Kidney (tissue), 14 donors: Measurements from ENCODE around the gene STX11. TPM values are rescaled to one million over a fixed set of nuclear protein-coding genes. Genes with fewer than 3 reads are reported as not detected.

Experiments used
- DNase-seq, 5 donors: peaks; one replicate each; pipeline ENCODE4 v3.0.0-alpha.2; 2013 to 2020
- FAIRE-seq: peaks from 2 replicates; lab custom pipeline; 2012; peaks lifted over from hg19 to GRCh38; lab: Jason Lieb, UNC
- H3K27ac ChIP-seq, 2 donors: one replicate each; pipeline ENCODE4 v1.7.0; 2013; ENCODE audit warnings: low read depth in 2 of 2, low read length in 2 of 2, inconsistent platforms in 1 of 2
- H3K27me3 ChIP-seq: one replicate; pipeline ENCODE4 v1.7.1; 2013; ENCODE audit warnings: low read length, inconsistent platforms; ENCODE audit not compliant: control insufficient read depth, insufficient read depth
- H3K36me3 ChIP-seq, 3 donors: one replicate each; pipeline versions ENCODE4 v1.7.0 to v1.7.1; 2013; ENCODE audit warnings: low read length in 3 of 3, control low read depth in 1 of 3, inconsistent platforms in 1 of 3; ENCODE audit not compliant: insufficient read depth in 3 of 3, control insufficient read depth in 2 of 3
- H3K4me1 ChIP-seq, 3 donors: one replicate each; pipeline versions ENCODE4 v1.7.0 to v1.7.1; 2013; ENCODE audit warnings: low read length in 3 of 3, inconsistent platforms in 1 of 3, low read depth in 1 of 3; ENCODE audit not compliant: control insufficient read depth in 2 of 3, insufficient read depth in 2 of 3
- H3K4me3 ChIP-seq, 3 donors: one replicate each; pipeline versions ENCODE4 v1.7.0 to v1.8.1; 2013; ENCODE audit warnings: low read length in 3 of 3, control low read depth in 1 of 3, inconsistent platforms in 1 of 3
- H3K9ac ChIP-seq, 3 donors: one replicate each; pipeline versions ENCODE4 v1.7.0 to v1.7.1; 2013; ENCODE audit warnings: low read length in 3 of 3, control low read depth in 1 of 3, inconsistent platforms in 1 of 3
- H3K9me3 ChIP-seq, 3 donors: one replicate each; pipeline versions ENCODE4 v1.7.0 to v1.7.1; 2013; ENCODE audit warnings: low read length in 3 of 3, control low read depth in 1 of 3, inconsistent platforms in 1 of 3; ENCODE audit not compliant: control insufficient read depth in 2 of 3, insufficient read depth in 1 of 3
- CTCF ChIP-seq: IDR thresholded peaks from 3 replicates; pipeline ENCODE4 v1.5.1; 2012; ENCODE audit warnings: mild to moderate bottlenecking, moderate library complexity, borderline replicate concordance; ENCODE audit not compliant: insufficient read depth; ENCODE audit errors: extremely low read depth
- intact Hi-C: fragments of 100-400 bp; cut with DNase I; formaldehyde crosslinking; loops from one replicate; pipeline ENCODE4 v1.11.1; 2022
- polyA plus RNA-seq: library from polyadenylated mRNA; stranded (reverse); fragments of 350-450 nt; fragmentation: Illumina TruSeq; extraction: RNeasy Lipid Tissue Mini Kit (QIAGEN cat#74804); gene quantifications from one replicate; pipeline ENCODE4 v1.2.3, GENCODE V29; 2014; ENCODE audit warnings: low read depth, low replicate concordance; ENCODE audit not compliant: insufficient read depth
- total RNA-seq: library from RNA; stranded (reverse); fragmentation: NEBNext Ultra II Directional; extraction: Animal tissue kit (Norgen Biotek cat#: 25700); gene quantifications from one replicate; pipeline ENCODE4 v1.2.1, GENCODE V29; 2021
- donor health status: control.
- donor health status: control.
- donor health status: control.
- donor health status: control.
- donor health status: control.
- donor health status: DM: yes; HTN: yes; CAD: no.
- donor health status: Normal renal cell carcinoma (clear cell type).

Gene STX11
- total and polyA plus RNA-seq, 2 donors from 2014 or later, result 2.0 to 6.7 TPM

DNA sequence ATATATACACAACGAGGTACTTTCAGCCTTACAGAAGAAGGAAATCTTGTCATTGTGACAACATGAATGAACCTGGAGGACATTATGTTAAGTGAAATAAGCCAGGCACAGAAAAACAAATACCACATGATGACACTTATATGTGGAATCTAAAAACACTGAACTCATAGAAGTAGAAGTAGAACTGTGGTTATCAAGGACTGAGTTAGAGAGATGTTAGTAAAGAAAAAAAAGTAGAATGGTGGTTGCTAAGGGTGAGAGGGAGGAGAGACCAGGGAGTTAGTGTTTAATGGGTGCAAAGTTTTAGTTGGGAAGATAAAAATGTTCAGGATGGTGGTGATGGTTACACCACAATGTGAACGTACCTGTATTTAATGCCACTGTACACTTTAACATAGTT lies 4.8 kb upstream of the STX11 start:
- intact Hi-C loops, result no loop called here
- no peak for DNase-seq
- TF ChIP-seq CTCF, result no peak
- Histone ChIP-seq H3K27me3 (peaks cover 3% of the 10 kb centered on the region), H3K27ac (no peak overlapping the region), H3K4me3 (no peak overlapping the region), H3K4me1 (no peaks in the 10 kb centered on the region), H3K36me3 (no peaks in the 10 kb centered on the region), H3K9me3 (no peaks in the 10 kb centered on the region), H3K9ac (no peak overlapping the region)
- no peak for FAIRE-seq

- TF ChIP-seq CTCF, result no peak
- no peak overlapping the region for H3K27ac ChIP-seq
- intact Hi-C loops, result no loop called here
- DNase-seq (no peak), FAIRE-seq (no peak)
- H3K36me3 ChIP-seq, result no peaks in the 10 kb centered on the region
- H3K9ac ChIP-seq, result no peak overlapping the region
- H3K4me1 ChIP-seq, result peaks cover 0 to 7% (median 0%) of the 10 kb centered on the region in 3 donors
- H3K9me3 ChIP-seq, result no peaks in the 10 kb centered on the region
- peaks cover 3% of the 10 kb centered on the region for H3K27me3 ChIP-seq
- no peak overlapping the region for H3K4me3 ChIP-seq
Observed at GRCh38 chr6:144148886-144149285, 1.4 kb upstream of the STX11 start.

GRCh38 chr6:144149558-144149893 lies 791 bp upstream of the STX11 start:
- TF ChIP-seq CTCF, result no peak
- intact Hi-C loops, result no loop called here
- Histone ChIP-seq H3K4me1 (peaks cover 0 to 7% (median 0%) of the 10 kb centered on the region in 3 donors), H3K36me3 (no peaks in the 10 kb centered on the region), H3K27me3 (peaks cover 3% of the 10 kb centered on the region), H3K27ac (no peak overlapping the region), H3K4me3 (peak overlapping the region in 2 of 3 donors; percentile 52 to 66), H3K9me3 (no peaks in the 10 kb centered on the region), H3K9ac (no peak overlapping the region)
- FAIRE-seq (no peak), DNase-seq (peak in 2 of 5 donors; percentile 13 to 35)
